ENCODE results near the gene DDX59.
A peak's percentile ranks its signal among the peaks of the same experiment; 100 is the strongest.

DDX59 gene

DNA sequence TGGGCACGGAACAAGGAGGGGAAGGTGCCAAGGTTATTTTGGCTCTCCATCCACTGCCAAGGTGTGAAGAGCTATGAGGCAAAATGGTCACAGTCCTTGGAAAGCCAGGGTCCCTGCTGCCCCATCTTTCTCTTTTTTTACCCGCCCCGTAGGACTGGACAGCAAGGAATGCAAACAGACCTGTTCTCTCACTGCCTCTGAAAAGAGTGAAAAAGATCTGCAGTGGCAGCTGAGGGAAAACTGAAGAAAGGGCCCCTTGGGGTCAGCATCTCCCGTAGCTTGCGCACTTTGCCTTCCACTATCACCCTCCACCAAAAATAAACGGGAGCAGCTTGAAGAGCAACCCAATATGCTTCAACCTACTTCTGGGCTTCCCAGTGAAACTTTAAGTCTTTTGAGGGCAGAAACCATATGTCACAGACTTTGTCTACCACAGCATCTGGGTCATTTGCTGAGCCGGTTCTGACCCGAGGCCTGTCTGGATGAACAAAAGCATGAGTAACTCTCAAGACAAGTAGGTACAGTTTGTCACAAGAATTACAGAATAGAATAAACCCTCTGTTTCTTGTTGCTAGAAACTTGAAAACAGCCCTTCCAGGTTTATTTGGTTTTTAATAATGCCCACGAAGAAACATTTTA lies 39.7 kb downstream of the DDX59 start:
- no peak for DNase-seq (ENCODE audit: low read depth in 2 of 2)

DNA sequence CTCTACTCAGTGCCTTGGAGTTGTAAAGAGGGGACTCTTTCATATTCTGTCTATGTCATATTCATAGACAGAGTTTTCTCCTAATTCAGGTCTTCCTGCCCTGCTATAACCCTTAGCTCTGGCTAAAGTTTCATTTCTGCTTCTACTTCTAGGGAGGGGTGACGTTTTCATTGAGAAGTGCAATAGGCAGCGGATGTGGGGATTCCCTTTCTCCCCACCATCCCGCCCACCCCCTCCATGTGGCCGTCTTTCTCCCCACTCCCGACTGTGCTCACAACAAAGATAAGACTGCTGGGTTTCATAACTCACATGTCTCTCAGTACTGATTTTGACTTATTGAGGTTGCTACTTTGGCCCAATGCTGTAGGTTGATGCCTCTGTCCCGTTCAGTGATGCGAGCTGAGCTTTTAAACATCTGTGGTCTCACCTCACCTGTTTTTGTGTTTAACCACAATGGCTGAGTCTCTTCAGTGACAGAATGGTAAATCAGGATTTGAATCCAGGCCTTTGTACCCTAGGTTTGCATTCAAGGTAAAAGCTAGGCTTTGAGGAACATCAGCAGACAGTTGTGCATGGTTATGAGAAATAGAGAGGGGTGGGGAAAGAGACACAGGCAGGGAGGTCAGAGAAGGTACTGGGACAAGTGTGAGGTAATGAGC lies 41.4 kb downstream of the DDX59 start:
- DNase-seq (ENCODE audit: low read depth in 2 of 2) = no peak

DNA sequence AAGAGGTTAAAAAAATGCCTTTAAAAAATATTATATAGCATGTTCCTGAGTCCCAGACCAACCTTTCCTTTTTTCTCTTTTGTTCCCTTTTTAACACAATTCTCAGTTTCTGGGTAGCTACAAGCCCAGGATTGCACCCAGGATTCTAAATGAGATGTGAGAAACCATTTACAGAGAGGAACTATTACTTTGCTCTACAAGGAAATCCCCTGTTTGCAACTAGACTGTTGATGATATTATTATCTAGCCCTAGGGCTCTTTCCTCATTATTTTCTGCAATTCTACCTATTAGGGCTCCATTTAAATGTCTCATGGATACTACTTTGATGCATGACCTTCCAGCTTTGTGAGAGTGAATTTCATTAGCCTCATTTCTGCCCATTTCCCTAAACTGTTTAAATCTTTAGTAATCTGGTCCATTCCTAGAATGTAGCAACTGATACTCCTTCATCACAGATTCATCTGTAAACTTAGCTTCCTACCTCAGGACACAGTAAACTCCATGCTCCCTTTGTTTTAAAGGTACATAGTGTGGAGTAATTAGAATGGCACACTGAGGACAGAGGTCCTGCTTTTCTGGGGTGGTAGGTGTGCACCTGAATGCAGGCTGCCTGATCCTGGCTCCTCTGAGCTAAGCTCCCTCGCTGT lies 42.0 kb downstream of the DDX59 start:
- no peak for DNase-seq (ENCODE audit: low read depth in 2 of 2)

DNA sequence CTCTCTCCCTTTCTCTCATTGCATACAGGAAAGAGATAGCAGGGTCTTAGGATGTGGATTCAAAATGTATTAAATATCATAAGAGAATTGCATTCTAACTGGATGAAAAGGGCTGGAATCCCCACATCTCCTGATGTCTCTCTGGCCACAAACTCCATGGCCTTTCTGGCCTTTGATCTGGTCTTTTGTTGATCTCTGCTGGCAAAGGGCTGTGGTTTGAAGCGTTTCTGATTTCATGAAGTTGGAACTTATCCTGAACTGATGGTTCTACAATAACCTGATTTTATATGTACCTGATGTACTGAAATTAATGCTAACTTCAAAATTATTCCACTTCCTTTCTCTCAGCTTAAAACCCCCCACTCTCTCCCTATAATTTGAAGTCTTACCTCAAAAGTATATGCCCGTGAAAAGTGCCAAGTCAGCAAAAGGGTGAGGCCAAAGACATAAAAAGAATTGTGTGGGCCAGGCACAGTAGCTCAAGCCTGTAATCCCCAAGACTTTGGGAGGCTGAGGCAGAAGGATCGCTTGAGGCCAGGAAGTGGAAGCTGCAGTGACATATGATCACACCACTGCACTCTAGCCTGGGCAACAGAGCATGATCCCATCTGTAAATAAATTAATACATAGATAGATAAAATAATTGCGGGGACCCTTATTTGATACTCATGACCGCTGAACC lies 42.7 kb downstream of the DDX59 start:
- DNase-seq (ENCODE audit: low read depth in 2 of 2) = no peak

DNA sequence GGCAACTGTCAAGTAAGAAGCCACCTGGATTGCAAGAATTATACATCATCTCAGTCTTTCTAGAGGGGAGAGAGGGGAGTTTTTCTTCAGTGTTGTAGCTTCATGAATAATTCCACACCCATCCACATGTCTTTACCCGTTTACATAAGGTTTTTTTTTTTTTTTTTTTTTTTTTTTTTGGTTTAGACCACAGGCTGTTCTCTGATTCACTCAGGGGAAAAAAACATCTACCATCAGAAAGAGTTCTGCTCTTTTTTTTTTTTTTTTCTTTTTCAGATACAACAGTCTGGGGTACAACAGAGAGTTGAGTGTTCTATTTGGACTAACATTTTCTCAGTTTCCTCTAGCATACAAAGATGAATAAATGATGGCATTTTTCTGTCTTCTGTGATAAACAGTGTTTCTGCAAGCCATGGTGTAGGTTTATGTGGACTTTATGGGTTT lies 44.3 kb downstream of the DDX59 start:
- no peak for DNase-seq (ENCODE audit: low read depth in 2 of 2)

DNA sequence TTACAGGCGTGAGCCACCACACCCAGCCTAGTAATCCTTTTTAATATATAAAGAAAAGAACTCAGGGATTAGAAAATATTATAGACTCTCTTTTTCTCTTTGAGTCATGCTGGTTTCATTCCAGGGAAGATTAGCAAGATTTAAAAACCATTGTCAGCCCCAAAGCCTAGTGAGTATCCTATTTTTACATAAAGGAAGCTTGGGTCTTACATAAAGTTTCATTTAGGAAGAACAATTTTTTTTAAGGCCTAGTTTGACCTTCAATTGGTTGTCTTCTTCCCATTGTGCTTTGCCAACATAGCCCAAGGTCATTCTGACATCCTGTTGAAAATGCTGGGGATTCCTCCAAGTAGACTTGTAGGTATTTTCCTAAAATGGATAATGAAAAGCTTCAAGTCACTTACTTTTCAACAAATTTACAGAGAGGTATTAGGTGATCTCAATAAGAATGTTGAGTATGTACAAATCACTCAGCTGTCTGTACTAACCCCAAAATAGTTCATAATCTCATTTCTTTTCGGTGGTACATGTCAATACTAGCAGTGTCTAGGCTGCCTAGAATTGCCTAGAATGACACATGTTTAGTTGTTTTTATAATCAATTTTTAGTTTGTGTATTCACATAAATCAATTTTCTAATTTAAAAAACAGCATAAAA lies 44.9 kb downstream of the DDX59 start:
- DNase-seq (ENCODE audit: low read depth in 2 of 2) = no peak

DNA sequence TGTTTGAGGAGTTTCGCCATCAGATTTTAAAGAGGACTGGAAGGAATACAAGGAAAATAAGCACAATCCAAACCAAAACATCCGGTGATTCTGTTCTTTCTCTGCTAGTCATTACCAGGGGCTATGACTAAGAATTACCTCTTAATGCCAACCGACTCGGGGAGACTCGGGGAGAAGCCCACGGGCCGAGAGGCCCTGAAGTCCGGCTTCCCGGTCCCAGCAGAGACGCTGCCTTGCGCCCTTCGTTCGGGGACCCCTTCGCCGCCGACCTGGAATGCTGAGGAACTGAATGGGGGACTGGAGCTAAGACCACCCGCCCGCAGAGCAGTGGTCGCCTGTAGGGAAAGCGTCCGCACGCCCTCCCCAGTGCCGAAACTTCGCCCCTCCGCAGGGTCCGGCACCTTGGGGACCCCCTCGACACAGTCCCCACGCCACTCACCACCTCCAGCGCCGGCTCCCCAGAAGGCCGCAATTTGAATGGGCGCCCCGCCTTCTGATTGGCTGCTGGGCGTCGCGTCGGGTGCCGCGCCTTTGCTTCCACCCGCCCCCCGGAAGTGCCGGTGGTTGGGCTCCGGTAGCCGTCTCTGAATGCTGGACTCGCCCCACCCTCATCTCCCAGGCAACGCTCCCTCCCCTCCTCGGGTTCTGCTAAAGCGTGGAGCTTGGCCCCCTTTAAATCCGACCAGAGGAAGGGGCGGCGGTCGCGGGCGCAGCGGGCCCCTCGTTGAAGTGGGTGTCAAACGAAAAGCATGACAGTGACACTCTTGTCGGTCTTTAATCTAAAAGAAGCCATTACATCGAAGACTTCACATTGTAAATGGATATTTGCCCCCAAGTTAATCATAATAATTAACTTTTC lies 49.2 kb downstream of the DDX59 start, which contains the start of gene KIF14:
Gene KIF14 (minus strand): TSS at position 479 of the 859 bp plus-strand sequence. CDS start 2,028 bp downstream, outside the sequence.
- peak; percentile 83 to 84 for DNase-seq (ENCODE audit: low read depth in 2 of 2)

DNA sequence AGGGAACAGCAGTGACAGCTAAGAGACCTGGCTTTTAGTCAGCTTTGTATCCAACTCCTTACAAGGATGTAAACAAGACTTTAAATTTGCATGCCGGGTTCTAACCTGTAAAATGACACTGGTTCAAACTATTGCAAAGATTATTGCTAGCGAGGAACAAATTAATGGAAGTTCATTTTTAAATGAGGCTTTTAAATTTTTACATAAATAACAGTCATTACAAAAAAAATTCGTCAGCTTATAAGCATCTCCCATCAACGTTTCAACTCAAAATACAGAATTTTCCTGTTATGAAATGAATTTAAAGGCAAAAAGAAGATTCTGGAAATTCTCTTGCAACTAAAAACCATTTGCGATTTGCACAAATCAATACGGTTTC lies 49.8 kb downstream of the DDX59 start:
- DNase-seq (ENCODE audit: low read depth in 2 of 2) = no peak

DNA sequence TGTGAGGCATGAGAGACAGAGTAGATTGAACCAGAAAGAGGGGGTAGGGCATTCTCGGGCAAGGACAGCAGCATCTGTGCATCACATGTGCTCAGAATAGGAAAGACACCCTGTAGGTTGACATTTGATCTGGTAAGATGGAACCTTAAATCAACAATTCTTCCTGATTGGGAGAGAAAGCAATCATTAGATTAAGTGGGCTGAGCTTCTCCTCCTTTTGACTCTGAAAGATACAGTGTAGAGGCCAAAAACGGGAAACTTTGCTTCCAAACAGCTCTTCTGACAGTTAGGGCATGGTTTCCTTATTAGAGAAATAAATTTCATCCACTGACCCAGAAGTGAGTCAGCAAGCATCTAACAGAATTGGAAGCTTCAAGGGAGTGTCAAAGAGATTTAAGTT lies 58.9 kb downstream of the DDX59 start:
- no peak for DNase-seq (ENCODE audit: low read depth in 2 of 2)

DNA sequence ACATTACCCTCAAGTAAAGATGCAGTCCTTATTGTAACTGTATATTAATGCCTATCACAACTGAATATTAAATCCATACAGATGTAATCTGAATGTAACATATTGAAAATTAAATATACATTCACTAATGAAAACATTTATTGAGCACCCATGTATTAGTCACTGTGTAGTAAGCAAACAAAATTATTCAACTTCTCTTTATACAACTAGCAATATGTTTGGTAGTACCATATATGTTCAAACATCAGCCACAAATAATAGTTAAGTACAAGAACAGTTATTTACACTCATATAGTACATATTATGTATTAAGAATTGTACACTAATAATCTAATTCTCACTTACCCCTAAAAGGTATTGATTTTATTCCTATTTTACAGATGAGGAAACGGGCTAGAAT lies 67.1 kb downstream of the DDX59 start:
- no peak for DNase-seq (ENCODE audit: low read depth in 2 of 2)
